Activated CD4-positive, alpha-beta T cell treated with anti-CD3 and anti-CD28 coated beads for 1 hour (primary cell): Measurements from ENCODE around the gene EAF1.

Experiments used
- DNase-seq: peaks from one replicate; pipeline ENCODE4 v3.0.0-alpha.2; 2020

EAF1 gene

GRCh38 chr3:15488002-15488401 is 60.6 kb downstream of the EAF1 start:
- DNase-seq = no peak

DNA sequence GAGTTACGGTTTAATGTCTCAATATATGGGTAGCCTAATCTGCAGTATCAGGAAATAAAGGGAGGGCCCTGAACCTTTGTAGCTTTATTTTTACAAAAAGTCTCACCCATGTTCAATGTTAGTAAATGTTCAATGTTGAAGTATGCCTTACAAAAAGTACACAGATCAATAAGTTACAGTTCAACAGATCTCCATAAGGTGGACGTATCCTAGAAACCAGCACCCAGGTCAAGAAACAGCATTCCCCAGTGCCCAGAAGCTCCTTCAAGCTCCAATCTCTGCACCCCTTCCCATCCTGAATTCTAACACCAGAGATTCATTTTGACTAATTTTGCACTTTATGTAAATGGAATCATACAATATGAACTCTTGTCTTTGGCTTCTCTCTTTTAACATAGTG is 62.8 kb downstream of the EAF1 start:
- DNase-seq = no peak

- no peak for DNase-seq
Measured at GRCh38 chr3:15491143-15491542, 63.7 kb downstream of the EAF1 start.
